GM19238 (cell line): ENCODE results near the gene PLEK.
A peak's percentile ranks its signal among the peaks of the same experiment; 100 is the strongest.
"Not testable (repeated sequence)": the region's sequence is repeated elsewhere in the genome, so short reads cannot be mapped to it uniquely, and the experiment has no call there.

Experiments
- DNase-seq: peaks from one replicate; pipeline ENCODE4 v3.0.0; 2011; ENCODE audit warnings: low spot score; ENCODE audit not compliant: insufficient read length

Gene PLEK

GRCh38 chr2:68438455-68439303, 73.6 kb downstream of the PLEK start:
- DNase-seq = no peak

GRCh38 chr2:68441179-68441993, 76.3 kb downstream of the PLEK start:
- peak; percentile 61 for DNase-seq

- no peak for DNase-seq
These were observed 76.9 kb downstream of the PLEK start for GRCh38 chr2:68441994-68442322.

- DNase-seq = not testable (repeated sequence)
These were observed 81.3 kb downstream of the PLEK start for GRCh38 chr2:68446425-68446824.
